GM23338 (cell line): Measurements from ENCODE around the gene HDDC3.

ENCODE experiments used
- CREB1 ChIP-seq: fragments of 250-450 bp; sonication (Bioruptor Pico); IDR thresholded peaks from 2 replicates; pipeline ENCODE4 v1.5.0; 2020; ENCODE audit warnings: low read depth, mild to moderate bottlenecking, moderate library complexity
- ETS1 ChIP-seq: IDR thresholded peaks from 2 replicates; pipeline ENCODE4 v1.6.1; 2016; ENCODE audit warnings: antibody characterized with exemption
- EZH2 ChIP-seq: fragments of 200-600 bp; sonication (generic); IDR thresholded peaks from one replicate; pipeline ENCODE4 v1.8.0; 2017; ENCODE audit warnings: antibody characterized with exemption, mild to moderate bottlenecking, low read depth; ENCODE audit not compliant: unreplicated experiment
- EZH2phosphoT487 ChIP-seq: fragments of 200-600 bp; sonication (generic); IDR thresholded peaks from one replicate; pipeline ENCODE4 v1.8.1; 2018; ENCODE audit warnings: antibody characterized with exemption; ENCODE audit not compliant: unreplicated experiment
- JUNB ChIP-seq: IDR thresholded peaks from one replicate; pipeline ENCODE4 v1.6.1; 2016; ENCODE audit warnings: antibody characterized with exemption; ENCODE audit not compliant: unreplicated experiment
- POLR2AphosphoS5 ChIP-seq: IDR thresholded peaks from 2 replicates; pipeline ENCODE4 v1.6.1; 2016; ENCODE audit warnings: antibody characterized with exemption, low read depth
- REST ChIP-seq: IDR thresholded peaks from one replicate; pipeline ENCODE4 v1.6.1; 2018; ENCODE audit warnings: antibody characterized with exemption; ENCODE audit not compliant: unreplicated experiment
- STAT1 ChIP-seq: IDR thresholded peaks from one replicate; pipeline ENCODE4 v1.6.1; 2016; ENCODE audit warnings: antibody characterized with exemption; ENCODE audit not compliant: unreplicated experiment
- ZNF114 ChIP-seq: fragments of 250-450 bp; sonication (Bioruptor Pico); IDR thresholded peaks from 2 replicates; pipeline ENCODE4 v1.5.0; 2020; ENCODE audit warnings: mild to moderate bottlenecking, moderate library complexity
- ZNF331 ChIP-seq: fragments of 250-450 bp; sonication (Bioruptor Pico); IDR thresholded peaks from 2 replicates; pipeline ENCODE4 v1.5.0; 2020; ENCODE audit warnings: low read depth, mild to moderate bottlenecking, moderate library complexity
- TF ChIP-seq, protein P1 (sequence below), 2 experiments: fragments of 200-600 bp in 1 of 2; sonication (generic) in 1 of 2; conservative IDR thresholded peaks; 2 replicates each; pipeline versions ENCODE4 v1.5.1 to v1.6.1; 2016 to 2017; ENCODE audit warnings: antibody characterized with exemption in 2 of 2, low read depth in 2 of 2, mild to moderate bottlenecking in 2 of 2, moderate library complexity in 1 of 2

GRCh38 chr15:90974216-90974615, 41.9 kb upstream of the HDDC3 start:
- TF ChIP-seq REST, result no peak
- TF ChIP-seq, protein P1, sequence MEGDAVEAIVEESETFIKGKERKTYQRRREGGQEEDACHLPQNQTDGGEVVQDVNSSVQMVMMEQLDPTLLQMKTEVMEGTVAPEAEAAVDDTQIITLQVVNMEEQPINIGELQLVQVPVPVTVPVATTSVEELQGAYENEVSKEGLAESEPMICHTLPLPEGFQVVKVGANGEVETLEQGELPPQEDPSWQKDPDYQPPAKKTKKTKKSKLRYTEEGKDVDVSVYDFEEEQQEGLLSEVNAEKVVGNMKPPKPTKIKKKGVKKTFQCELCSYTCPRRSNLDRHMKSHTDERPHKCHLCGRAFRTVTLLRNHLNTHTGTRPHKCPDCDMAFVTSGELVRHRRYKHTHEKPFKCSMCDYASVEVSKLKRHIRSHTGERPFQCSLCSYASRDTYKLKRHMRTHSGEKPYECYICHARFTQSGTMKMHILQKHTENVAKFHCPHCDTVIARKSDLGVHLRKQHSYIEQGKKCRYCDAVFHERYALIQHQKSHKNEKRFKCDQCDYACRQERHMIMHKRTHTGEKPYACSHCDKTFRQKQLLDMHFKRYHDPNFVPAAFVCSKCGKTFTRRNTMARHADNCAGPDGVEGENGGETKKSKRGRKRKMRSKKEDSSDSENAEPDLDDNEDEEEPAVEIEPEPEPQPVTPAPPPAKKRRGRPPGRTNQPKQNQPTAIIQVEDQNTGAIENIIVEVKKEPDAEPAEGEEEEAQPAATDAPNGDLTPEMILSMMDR (conservative IDR thresholded peaks at IDR 0.05; ENCODE audit: low read depth in 2 of 2), result no peak
- TF ChIP-seq EZH2phosphoT487, result no peak
- no peak for TF ChIP-seq ETS1
- no peak for TF ChIP-seq EZH2
- no peak for TF ChIP-seq JUNB
- no peak for TF ChIP-seq POLR2AphosphoS5
- TF ChIP-seq ZNF331 (CRISPR knock-in tag), result no peak
- no peak for TF ChIP-seq CREB1 (CRISPR knock-in tag)
- TF ChIP-seq ZNF114 (CRISPR knock-in tag), result no peak
- no peak for TF ChIP-seq STAT1
